Endothelial cell of umbilical vein (primary cell): ENCODE results near the gene TOMM20. TPM values are rescaled to one million over a fixed set of nuclear protein-coding genes. Genes with fewer than 3 reads are reported as not detected.

Experiments used
- BruUV-seq: library from RNA; stranded (reverse); fragments of 400-500 nt; replicated peaks from 2 replicates; lab custom pipeline; 2021; lab: Mats Ljungman, UMichigan
- CTCF ChIA-PET: fragments of 300-600, 350-600 bp; sonication (Branson Sonifier 250); formaldehyde crosslinking; loops from one replicate; lab custom pipeline; 2021; ENCODE audit warnings: antibody characterized with exemption, inconsistent platforms; lab: Charles Lee
- POLR2A ChIA-PET: fragments of 300-600, 350-600 bp; sonication (Branson Sonifier 250); formaldehyde crosslinking; loops from one replicate; lab custom pipeline; 2021; ENCODE audit warnings: antibody characterized with exemption, inconsistent platforms; lab: Charles Lee
- DNase-seq: peaks from one replicate; pipeline ENCODE4 v3.0.0-alpha.2; 2011; ENCODE audit warnings: low read depth, low spot score
- FAIRE-seq: peaks from 2 replicates; lab custom pipeline; 2011; peaks lifted over from hg19 to GRCh38; lab: Jason Lieb, UNC
- H2AFZ ChIP-seq: 2 replicates; pipeline ENCODE4 v1.6.0; 2012; ENCODE audit warnings: low read depth, low read length, control low read depth, inconsistent platforms
- H3K27ac ChIP-seq: 2 replicates; pipeline ENCODE4 v1.5.1; 2011; ENCODE audit warnings: low read depth, mild to moderate bottlenecking, control low read depth, low read length, moderate library complexity; ENCODE audit not compliant: insufficient read depth
- H3K27me3 ChIP-seq, 2 experiments: 2 replicates each; pipeline versions ENCODE4 v1.6.0 to v1.6.1; 2011; ENCODE audit warnings: low read length in 2 of 2, mixed read lengths in 1 of 2; ENCODE audit not compliant: control insufficient read depth in 2 of 2, insufficient read depth in 2 of 2
- H3K36me3 ChIP-seq, 2 experiments: 2 replicates in 1 of 2; 3 replicates in 1 of 2; pipeline ENCODE4 v1.5.1; 2011; ENCODE audit warnings: low read length in 2 of 2, mild to moderate bottlenecking in 1 of 2, moderate library complexity in 1 of 2; ENCODE audit not compliant: control insufficient read depth in 2 of 2, insufficient read depth in 2 of 2; ENCODE audit errors: extremely low read depth in 1 of 2
- H3K4me1 ChIP-seq: 3 replicates; pipeline ENCODE4 v1.5.1; 2011; ENCODE audit warnings: mild to moderate bottlenecking, low read length; ENCODE audit not compliant: control insufficient read depth, insufficient read depth; ENCODE audit errors: extremely low read depth
- H3K4me2 ChIP-seq: 2 replicates; pipeline ENCODE4 v1.6.1; 2011; ENCODE audit warnings: low read length, control low read depth, mixed read lengths; ENCODE audit not compliant: insufficient read depth
- H3K4me3 ChIP-seq, 3 experiments: fragments of 200-600 bp in 1 of 3; sonication (generic), shearing (Covaris generic) in 1 of 3; replicated peaks in 1 of 3; 2 replicates each; pipeline ENCODE4 v1.5.1; 2011 to 2016; ENCODE audit warnings: control low read depth in 3 of 3, low read length in 3 of 3, mild to moderate bottlenecking in 2 of 3, inconsistent platforms in 1 of 3, low read depth in 1 of 3, moderate library complexity in 1 of 3; ENCODE audit not compliant: insufficient read depth in 1 of 3
- H3K79me2 ChIP-seq: 2 replicates; pipeline ENCODE4 v1.6.0; 2012; ENCODE audit warnings: low read length, inconsistent platforms; ENCODE audit not compliant: control insufficient read depth, insufficient read depth
- H3K9ac ChIP-seq: replicated peaks from 2 replicates; pipeline ENCODE3; 2011; ENCODE audit warnings: low read length, control low read depth; ENCODE audit not compliant: insufficient read depth; ENCODE audit errors: extremely low read depth
- H3K9me1 ChIP-seq: replicated peaks from 3 replicates; pipeline ENCODE4 v1.6.0; 2011; ENCODE audit warnings: mild to moderate bottlenecking, low read length; ENCODE audit not compliant: control insufficient read depth, insufficient read depth; ENCODE audit errors: extremely low read depth
- H3K9me3 ChIP-seq: replicated peaks from 2 replicates; pipeline ENCODE4 v1.5.1; 2012; ENCODE audit warnings: low read length, inconsistent platforms; ENCODE audit not compliant: control insufficient read depth, insufficient read depth
- H4K20me1 ChIP-seq: replicated peaks from 2 replicates; pipeline ENCODE3; 2011; ENCODE audit warnings: mild to moderate bottlenecking, low read length; ENCODE audit not compliant: control insufficient read depth, insufficient read depth; ENCODE audit errors: extremely low read depth
- EZH2 ChIP-seq: IDR thresholded peaks from 2 replicates; pipeline ENCODE4 v1.6.1; 2012; ENCODE audit warnings: borderline replicate concordance, low read depth, mild to moderate bottlenecking, moderate library complexity, low read length, inconsistent platforms; ENCODE audit not compliant: severe bottlenecking
- FOS ChIP-seq: IDR thresholded peaks from 2 replicates; pipeline ENCODE4 v1.6.1; 2011; ENCODE audit warnings: mild to moderate bottlenecking, low read length, moderate library complexity, borderline replicate concordance; ENCODE audit not compliant: insufficient read depth
- GATA2 ChIP-seq: IDR thresholded peaks from 2 replicates; pipeline ENCODE4 v1.7.0; 2011; ENCODE audit warnings: low read depth, mild to moderate bottlenecking, moderate library complexity, mixed read lengths, low read length; ENCODE audit not compliant: insufficient read length, insufficient read depth
- JUN ChIP-seq: IDR thresholded peaks from 2 replicates; pipeline ENCODE4 v1.6.1; 2011; ENCODE audit warnings: borderline replicate concordance, low read depth; ENCODE audit not compliant: insufficient read length, insufficient read depth
- MYC ChIP-seq: IDR thresholded peaks from one replicate; pipeline ENCODE4 v1.6.1; 2011; ENCODE audit warnings: mild to moderate bottlenecking, low read depth, low read length
- POLR2A ChIP-seq: IDR thresholded peaks from 2 replicates; pipeline ENCODE4 v1.6.1; 2012; ENCODE audit warnings: low read depth, mild to moderate bottlenecking, control low read depth, low read length
- POLR2AphosphoS5 ChIP-seq: IDR thresholded peaks from 2 replicates; pipeline ENCODE4 v1.6.1; 2012; ENCODE audit warnings: low read depth, mild to moderate bottlenecking, control low read depth, low read length, moderate library complexity; ENCODE audit not compliant: insufficient read depth
- dilution Hi-C: fragments of 300-500 bp; cut with MboI; formaldehyde crosslinking; loops from one replicate; pipeline ENCODE4 v1.15.0; 2019; ENCODE audit warnings: low sequenced_read_pairs; ENCODE audit not compliant: extremely low pct_ligation_motif_present
- intact Hi-C: fragments of 100-400 bp; cut with micrococcal nuclease; formaldehyde crosslinking; loops from one replicate; pipeline ENCODE4 v1.10.0; 2022
- polyA plus RNA-seq, 4 experiments: library from polyadenylated mRNA; depleted of rRNA in 3 of 4; stranded (reverse) in 3 of 4; unstranded in 1 of 4; fragments of >200 nt; gene quantifications; 2 replicates each; pipeline versions ENCODE4 v1.2.1 to v1.2.3, GENCODE V29; 2011 to 2012; ENCODE audit warnings: missing spikeins in 1 of 4
- total RNA-seq: library from RNA; stranded (reverse); gene quantifications from 2 replicates; pipeline ENCODE4 v1.2.3, GENCODE V29; 2021
- TF ChIP-seq, protein P1 (sequence below): IDR thresholded peaks from 2 replicates; pipeline ENCODE4 v1.6.1; 2011; ENCODE audit not compliant: insufficient read depth, insufficient read length
- TF ChIP-seq, protein P2 (sequence below), 2 donors: IDR thresholded peaks; 1 replicate in 1 of 2; 2 replicates in 1 of 2; pipeline ENCODE4 v1.5.1; 2011; ENCODE audit warnings: low read length in 2 of 2, mild to moderate bottlenecking in 2 of 2, moderate library complexity in 2 of 2, control low read depth in 1 of 2, inconsistent platforms in 1 of 2, low read depth in 1 of 2; ENCODE audit not compliant: insufficient read depth in 1 of 2; ENCODE audit errors: extremely low read depth in 1 of 2

The TOMM20 gene
- total and polyA plus RNA-seq, 2 donors (not counting 3 experiments of a cell fraction or from before 2014, with no cell fraction given): 42.5 to 98.4 TPM

DNA sequence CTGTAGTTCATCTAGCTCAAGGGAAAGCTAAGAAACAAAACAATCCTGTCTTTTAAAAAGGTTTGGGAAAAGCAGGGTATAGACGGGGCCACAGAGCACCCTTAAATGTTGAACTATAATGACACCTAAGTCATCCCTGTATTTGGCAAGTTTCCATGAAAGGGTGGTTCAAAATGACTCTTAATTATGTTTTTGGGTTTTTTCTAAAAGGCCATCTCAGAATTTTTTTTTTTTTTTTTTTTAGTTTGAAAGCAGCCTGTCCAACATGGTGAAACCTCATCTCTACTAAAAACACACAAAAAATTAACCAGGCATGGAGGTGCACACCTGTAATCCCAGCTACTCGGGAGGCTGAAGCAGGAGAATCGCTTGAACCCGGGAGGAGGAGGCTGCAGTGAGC is 22.2 kb downstream of the TOMM20 start:
- ChIA-PET POLR2A (no interaction called here), CTCF (interaction anchor here (1.5 to 3.3 kb wide), 5 partner anchors 10 to 611 kb away, joined by 3 to 22 read pairs (median 10); no protein-coding TSS in a partner anchor)
- intact Hi-C loops (no loop called here), dilution Hi-C loops (no loop called here)
- no peaks in the 10 kb centered on the region for H3K9me3 ChIP-seq
- H3K9me1 ChIP-seq: no peaks in the 10 kb centered on the region
- no peaks in the 10 kb centered on the region for H3K27me3 ChIP-seq
- FAIRE-seq (no peak), DNase-seq (no peak)
- no peak overlapping the region for H3K27ac ChIP-seq
- no peak overlapping the region for H3K4me3 ChIP-seq
- H3K9ac ChIP-seq: no peak overlapping the region
- peaks cover 2 to 17% of the 10 kb centered on the region in 2 experiments for H3K36me3 ChIP-seq
- no peaks in the 10 kb centered on the region for H3K79me2 ChIP-seq
- H2AFZ ChIP-seq: no peak overlapping the region
- no peaks in the 10 kb centered on the region for H4K20me1 ChIP-seq
- peaks cover 3% of the 10 kb centered on the region for H3K4me1 ChIP-seq
- no peak overlapping the region for H3K4me2 ChIP-seq
- no TSS peak for BruUV-seq
- TF ChIP-seq POLR2AphosphoS5: no peak
- TF ChIP-seq, protein P1, sequence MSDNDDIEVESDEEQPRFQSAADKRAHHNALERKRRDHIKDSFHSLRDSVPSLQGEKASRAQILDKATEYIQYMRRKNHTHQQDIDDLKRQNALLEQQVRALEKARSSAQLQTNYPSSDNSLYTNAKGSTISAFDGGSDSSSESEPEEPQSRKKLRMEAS: no peak
- TF ChIP-seq GATA2: no peak
- TF ChIP-seq, protein P2, sequence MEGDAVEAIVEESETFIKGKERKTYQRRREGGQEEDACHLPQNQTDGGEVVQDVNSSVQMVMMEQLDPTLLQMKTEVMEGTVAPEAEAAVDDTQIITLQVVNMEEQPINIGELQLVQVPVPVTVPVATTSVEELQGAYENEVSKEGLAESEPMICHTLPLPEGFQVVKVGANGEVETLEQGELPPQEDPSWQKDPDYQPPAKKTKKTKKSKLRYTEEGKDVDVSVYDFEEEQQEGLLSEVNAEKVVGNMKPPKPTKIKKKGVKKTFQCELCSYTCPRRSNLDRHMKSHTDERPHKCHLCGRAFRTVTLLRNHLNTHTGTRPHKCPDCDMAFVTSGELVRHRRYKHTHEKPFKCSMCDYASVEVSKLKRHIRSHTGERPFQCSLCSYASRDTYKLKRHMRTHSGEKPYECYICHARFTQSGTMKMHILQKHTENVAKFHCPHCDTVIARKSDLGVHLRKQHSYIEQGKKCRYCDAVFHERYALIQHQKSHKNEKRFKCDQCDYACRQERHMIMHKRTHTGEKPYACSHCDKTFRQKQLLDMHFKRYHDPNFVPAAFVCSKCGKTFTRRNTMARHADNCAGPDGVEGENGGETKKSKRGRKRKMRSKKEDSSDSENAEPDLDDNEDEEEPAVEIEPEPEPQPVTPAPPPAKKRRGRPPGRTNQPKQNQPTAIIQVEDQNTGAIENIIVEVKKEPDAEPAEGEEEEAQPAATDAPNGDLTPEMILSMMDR (IDR thresholded peaks at IDR 0.05; ENCODE audit: extremely low read depth in 1 of 2, insufficient read depth in 1 of 2, low read depth in 1 of 2, low read length in 2 of 2): no peak
- no peak for TF ChIP-seq EZH2
- TF ChIP-seq MYC: no peak
- TF ChIP-seq JUN: no peak
- TF ChIP-seq POLR2A: no peak
- TF ChIP-seq FOS: no peak
